ENCODE results near the gene SFPQ.

- TF ChIP-seq CTCF (IDR thresholded peaks at IDR 0.05), result no peak
- TF ChIP-seq POLR2A (IDR thresholded peaks at IDR 0.05), result no peak
Observed at GRCh38 chr1:35151220-35151619, 41.7 kb downstream of the SFPQ start.
